Stomach (tissue), 4 donors: ENCODE data around the gene GDI2.

Source experiments
- CTCF ChIP-seq, 7 experiments: fragments of 450-650 bp in 4 of 7; fragments of 200-600 bp in 3 of 7; sonication (generic) in 3 of 7; IDR thresholded peaks; one replicate each; pipeline ENCODE4 v1.5.1; 2016 to 2019; ENCODE audit warnings: antibody characterized with exemption in 7 of 7, control low read depth in 2 of 7, mild to moderate bottlenecking in 1 of 7
- EP300 ChIP-seq: sonication (generic); formaldehyde crosslinking; IDR thresholded peaks from one replicate; pipeline ENCODE4 v1.6.1; 2017; ENCODE audit warnings: antibody characterized with exemption
- POLR2AphosphoS5 ChIP-seq, 3 donors: sonication (generic); formaldehyde crosslinking; IDR thresholded peaks; one replicate each; pipeline ENCODE4 v1.6.1; 2016; ENCODE audit warnings: antibody characterized with exemption in 3 of 3

DNA sequence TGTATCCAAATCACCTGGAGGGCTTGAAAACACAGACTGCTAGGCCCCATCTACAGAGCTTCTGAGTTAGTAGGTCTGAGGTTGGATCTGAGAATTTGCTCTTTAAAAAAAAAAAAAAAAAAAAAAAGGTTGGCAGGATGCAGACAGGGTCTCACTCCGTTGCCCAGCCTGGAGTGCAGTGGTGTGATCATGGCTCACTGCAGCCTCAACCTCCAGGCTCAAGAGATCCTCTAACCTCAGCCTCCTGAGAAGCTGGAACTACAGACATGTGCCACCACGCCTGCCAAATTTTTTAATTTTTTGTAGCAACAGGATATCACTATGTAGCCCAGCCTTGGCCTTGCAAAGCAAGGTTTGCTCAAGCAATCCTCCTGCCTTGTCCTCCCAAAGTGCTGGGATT, 8.0 kb downstream of the GDI2 start:
- TF ChIP-seq POLR2AphosphoS5 (IDR thresholded peaks at IDR 0.05) = no peak
- no peak for TF ChIP-seq CTCF (IDR thresholded peaks at IDR 0.05)
- TF ChIP-seq EP300 = no peak
